GM21390 (cell line): ENCODE results near the gene LTBP1.
"Not testable (repeated sequence)": the region's sequence is repeated elsewhere in the genome, so short reads cannot be mapped to it uniquely, and the experiment has no call there.

ENCODE experiments used
- ATAC-seq: cut with Tn5 transposase; IDR thresholded peaks from one replicate; pipeline ENCODE4 v1.9.1; 2021; ENCODE audit not compliant: unreplicated experiment

The LTBP1 gene

GRCh38 chr2:32960647-32961403, 14.1 kb downstream of the LTBP1 start:
- ATAC-seq: no peak

GRCh38 chr2:32962690-32963089, 15.9 kb downstream of the LTBP1 start:
- ATAC-seq: no peak

GRCh38 chr2:32963941-32964340, 17.2 kb downstream of the LTBP1 start:
- ATAC-seq: no peak

GRCh38 chr2:32965523-32966171, 18.9 kb downstream of the LTBP1 start:
- no peak for ATAC-seq

DNA sequence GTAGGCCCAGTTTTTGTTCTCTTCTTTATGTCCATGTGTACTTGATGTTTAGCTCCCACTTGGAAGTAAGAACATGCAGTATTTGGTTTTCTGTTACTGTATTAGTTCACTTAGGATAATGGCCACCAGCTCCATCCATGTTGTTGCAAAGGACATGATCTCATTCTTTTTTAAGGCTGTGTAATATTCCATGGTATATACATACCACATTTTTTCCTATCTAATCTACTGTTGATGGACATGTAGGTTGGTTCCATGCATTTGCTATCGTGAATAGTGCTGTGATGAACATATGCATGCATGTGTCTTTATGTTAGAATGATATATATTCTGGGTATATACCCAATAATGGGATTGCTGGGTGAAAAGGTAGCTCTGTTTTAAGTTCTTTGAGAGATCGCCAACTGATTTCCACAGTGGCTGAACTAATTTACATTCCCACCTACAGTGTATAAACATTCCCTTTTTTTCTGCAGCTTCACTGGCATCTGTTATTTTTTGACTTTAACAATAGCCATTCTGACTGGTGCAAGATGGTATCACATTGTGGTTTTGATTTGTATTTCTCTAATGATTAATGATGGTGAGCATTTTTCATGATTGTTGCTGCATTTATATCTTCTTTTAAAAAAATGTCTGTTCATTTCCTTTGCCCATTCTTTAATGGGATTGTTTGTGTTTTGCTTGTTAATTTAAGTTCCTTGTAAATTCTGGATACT, 22.9 kb downstream of the LTBP1 start:
- no peak for ATAC-seq

GRCh38 chr2:32973772-32974171, 27.0 kb downstream of the LTBP1 start:
- ATAC-seq: not testable (repeated sequence)

- no peak for ATAC-seq
These were observed 29.8 kb downstream of the LTBP1 start for GRCh38 chr2:32976409-32977063.

- no peak for ATAC-seq
These were observed 30.5 kb downstream of the LTBP1 start for GRCh38 chr2:32977228-32977758.

DNA sequence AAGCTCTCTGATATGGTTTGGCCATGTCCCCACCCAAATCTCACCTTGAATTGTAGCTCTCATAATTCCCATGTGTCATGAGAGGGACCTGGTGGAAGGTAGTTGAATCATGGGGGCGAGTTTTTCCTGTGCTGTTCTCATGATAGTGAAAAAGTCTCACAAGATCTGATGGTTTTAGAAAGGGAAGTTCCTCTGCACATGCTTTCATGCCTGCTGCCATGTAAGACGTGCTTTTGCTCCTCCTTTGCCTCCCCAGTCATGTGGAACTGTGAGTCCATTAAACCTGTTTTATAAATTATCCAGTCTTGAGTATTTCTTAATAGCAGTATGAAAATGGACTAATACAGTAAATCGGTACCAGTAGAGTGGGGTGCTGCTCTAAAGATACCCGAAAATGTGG, 34.9 kb downstream of the LTBP1 start:
- no peak for ATAC-seq

DNA sequence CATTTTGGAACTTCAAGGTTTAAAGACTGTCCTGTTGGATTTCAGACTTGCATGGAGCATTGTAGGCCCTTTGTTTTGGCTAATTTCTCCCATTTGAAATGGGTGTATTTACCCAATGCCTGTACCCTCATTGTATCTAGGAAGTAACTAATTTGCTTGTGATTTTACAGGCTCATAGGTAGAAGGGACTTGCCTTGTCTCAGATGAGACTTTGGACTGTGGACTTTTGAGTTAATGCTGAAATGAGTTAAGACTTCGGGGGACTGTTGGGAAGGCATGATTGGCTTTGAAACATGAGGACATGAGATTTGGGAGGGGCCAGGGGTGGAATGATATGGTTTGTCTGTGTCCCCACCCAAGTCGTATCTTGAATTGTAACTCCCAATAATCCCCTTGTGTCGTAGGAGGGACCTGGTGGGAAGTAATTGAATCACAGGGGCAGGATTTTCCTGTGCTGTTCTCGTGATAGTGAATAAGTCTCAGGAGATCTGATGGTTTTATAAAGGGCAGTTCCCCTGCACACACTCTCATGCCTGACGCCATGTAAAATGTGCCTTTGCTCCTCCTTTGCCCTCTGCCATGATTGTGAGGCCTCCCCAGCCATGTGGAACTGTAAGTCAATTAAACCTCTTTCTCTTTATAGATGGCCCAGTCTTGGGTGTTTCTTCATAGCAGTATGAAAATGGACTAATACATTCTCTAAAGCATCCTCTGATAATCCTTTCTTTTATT, 36.6 kb downstream of the LTBP1 start:
- not testable (repeated sequence) for ATAC-seq

DNA sequence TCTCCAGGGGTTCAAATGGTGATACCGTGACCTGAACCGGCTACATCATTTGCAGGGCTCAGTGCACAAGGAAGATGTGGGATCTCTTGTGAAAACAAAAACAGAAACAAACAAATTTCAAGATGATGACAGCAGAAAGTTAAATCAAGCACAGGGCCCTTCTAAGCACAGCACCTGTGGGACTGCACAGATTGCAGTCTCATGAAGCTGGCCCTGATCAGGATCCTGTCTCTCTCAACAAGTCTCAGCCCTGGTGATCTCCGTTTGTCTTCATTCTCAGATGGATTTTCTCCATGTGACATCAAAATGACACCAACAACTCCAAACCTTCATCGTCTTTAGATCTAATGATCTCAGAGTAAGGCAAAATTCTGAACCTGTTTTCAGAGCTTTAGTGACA, 39.7 kb downstream of the LTBP1 start:
- no peak for ATAC-seq

DNA sequence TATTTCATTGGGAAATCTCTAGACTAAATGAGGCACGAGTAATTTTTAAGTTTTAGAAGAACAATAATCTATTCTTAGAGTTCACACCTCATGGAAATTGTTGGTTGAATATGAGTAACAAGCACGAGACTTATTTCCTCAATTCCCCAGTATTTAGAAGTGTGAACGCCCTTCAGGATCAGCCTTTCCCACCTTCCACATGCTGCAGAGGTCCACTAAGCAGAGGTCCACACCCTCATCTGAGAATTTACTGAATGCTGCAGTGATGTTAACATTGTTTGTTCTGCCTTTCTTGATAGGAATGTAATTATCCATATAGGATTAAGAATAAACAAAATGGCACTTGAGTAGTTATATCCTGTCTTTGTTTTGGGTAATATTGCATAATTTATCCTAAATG, 41.8 kb downstream of the LTBP1 start:
- ATAC-seq: no peak

- no peak for ATAC-seq
These were observed 43.8 kb downstream of the LTBP1 start for GRCh38 chr2:32990556-32990955.

GRCh38 chr2:32991091-32991845, 44.5 kb downstream of the LTBP1 start:
- ATAC-seq: no peak

- ATAC-seq: no peak
These were observed 46.3 kb downstream of the LTBP1 start for GRCh38 chr2:32993005-32993539.

DNA sequence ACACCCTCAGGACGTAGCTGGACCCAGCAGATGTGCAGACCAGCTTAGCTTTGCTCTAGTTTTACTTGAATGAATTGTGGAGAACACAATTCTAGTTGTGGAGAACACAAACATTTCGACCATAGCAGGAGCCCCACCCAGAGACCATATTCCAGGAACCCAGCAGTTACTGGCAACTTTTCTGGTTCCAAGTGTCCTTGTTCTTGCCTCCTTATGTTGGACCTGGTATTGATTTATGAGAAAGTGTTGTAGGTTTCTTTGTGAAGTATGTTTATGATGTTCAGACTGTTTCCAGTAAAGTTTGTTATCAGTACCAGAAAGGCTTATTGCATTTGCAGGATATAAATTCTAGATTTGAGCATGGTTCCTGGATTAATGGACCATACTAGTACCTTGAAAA, 51.0 kb downstream of the LTBP1 start:
- ATAC-seq: no peak

DNA sequence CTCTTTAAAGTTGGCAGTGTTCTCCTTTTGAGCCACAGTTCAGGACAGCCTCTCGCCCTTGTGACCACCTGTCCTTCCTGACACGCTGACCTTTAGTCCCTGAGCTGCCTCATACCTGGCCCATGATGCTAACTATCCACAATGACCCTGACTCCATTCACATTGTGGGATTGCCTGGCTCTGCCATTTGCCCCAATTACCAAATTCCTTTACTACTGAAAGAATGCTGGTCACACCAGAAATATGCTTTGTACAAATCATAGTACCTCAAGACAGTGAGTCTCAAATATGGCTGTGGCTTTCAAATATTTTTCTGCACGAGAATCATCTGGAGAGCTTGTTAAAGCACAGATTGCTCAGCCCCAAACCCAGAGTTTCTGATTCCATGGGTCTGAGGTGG, 54.2 kb downstream of the LTBP1 start:
- no peak for ATAC-seq

- no peak for ATAC-seq
These were observed 55.1 kb downstream of the LTBP1 start for GRCh38 chr2:33001823-33002222.

GRCh38 chr2:33002863-33003262, 56.1 kb downstream of the LTBP1 start:
- ATAC-seq: no peak

DNA sequence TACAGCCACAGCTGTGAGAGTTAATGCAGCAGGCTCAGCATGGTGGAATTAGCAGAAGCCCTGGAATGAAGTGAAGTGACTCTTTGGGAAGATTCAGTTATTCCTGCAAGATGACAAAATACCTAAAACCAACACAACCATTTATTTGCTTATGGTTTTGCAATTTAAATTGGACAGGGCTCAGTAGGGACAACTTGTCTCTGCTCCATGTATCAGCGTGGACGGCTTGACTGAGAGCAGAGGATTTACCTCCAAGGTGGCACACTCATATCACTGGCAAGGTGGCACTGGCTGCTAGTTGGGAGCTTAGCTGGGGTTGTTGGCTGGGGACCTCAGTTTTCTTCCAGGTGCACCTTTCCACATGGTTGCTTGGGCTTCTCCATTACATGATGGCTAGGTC, 58.3 kb downstream of the LTBP1 start:
- ATAC-seq: no peak
